PC-3 (cell line): Measurements from ENCODE around the gene TNFRSF9.

Experiments
- EZH2phosphoT487 ChIP-seq: fragments of 300-600 bp; sonication (generic); IDR thresholded peaks from 2 replicates; pipeline ENCODE4 v1.6.1; 2018; ENCODE audit warnings: mild to moderate bottlenecking, antibody characterized with exemption, low read length, borderline replicate concordance
- TF ChIP-seq, protein P1 (sequence below): fragments of 300-600 bp; sonication (generic); conservative IDR thresholded peaks from 2 replicates; pipeline ENCODE4 v1.5.1; 2017; ENCODE audit warnings: antibody characterized with exemption, low read depth, mild to moderate bottlenecking, low read length

DNA sequence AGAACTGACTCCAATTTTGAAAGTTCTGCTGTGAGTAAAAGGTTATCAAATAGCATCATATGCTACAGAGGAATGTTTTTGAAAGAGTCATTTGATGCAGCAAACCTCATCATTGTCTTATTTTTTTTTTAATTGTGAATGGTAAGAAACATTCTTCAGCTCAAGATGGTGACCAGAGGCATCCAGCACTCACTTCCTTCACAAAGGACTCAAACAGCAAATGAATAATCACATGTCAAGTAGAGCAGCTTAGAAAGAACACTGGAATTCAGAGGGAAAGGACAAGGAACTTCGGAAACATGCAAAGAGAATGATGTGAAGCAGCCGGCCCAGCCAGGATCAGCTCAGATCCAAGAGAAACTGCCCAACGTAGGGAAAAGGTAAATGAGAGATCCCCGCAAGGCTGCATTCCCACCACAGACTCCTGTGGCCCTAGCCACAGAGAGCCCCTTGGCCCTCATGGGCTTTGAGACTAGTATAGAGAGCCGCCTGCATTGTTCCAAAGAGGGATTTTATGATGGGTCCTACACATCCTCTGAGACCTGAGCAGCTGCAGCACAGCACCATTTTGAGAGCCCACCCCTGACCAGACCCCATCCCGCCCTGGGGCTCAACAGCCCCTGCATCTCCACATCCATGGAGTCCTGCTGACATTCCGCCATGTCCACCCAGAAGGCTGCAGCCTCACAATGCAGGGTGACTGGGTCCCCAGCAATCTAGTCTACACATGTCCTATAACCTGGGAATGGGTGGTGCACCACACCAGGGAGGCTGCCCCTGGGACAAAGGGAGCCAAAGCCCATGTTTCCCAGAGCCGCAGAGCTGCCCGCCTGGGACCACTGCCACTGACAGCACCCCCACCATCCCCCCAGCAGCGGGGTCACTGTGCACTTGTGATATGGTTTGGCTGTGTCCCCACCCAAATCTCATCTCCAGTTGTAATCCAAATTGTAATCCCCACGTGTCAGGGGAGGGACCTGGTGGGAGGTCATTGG lies 66.5 kb downstream of the TNFRSF9 start:
- TF ChIP-seq, protein P1, sequence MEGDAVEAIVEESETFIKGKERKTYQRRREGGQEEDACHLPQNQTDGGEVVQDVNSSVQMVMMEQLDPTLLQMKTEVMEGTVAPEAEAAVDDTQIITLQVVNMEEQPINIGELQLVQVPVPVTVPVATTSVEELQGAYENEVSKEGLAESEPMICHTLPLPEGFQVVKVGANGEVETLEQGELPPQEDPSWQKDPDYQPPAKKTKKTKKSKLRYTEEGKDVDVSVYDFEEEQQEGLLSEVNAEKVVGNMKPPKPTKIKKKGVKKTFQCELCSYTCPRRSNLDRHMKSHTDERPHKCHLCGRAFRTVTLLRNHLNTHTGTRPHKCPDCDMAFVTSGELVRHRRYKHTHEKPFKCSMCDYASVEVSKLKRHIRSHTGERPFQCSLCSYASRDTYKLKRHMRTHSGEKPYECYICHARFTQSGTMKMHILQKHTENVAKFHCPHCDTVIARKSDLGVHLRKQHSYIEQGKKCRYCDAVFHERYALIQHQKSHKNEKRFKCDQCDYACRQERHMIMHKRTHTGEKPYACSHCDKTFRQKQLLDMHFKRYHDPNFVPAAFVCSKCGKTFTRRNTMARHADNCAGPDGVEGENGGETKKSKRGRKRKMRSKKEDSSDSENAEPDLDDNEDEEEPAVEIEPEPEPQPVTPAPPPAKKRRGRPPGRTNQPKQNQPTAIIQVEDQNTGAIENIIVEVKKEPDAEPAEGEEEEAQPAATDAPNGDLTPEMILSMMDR: no peak
- no peak for TF ChIP-seq EZH2phosphoT487
